WTC11 (cell line): ENCODE results near the gene C10orf105. TPM values are rescaled to one million over a fixed set of nuclear protein-coding genes. Genes with fewer than 3 reads are reported as not detected.

Source experiments
- ATAC-seq: fragments of 200-7000 bp; cut with Tn5 transposase; 2 replicates; pipeline ENCODE4 v1.10.0; 2021; ENCODE audit warnings: mild to moderate bottlenecking, moderate library complexity
- CTCF ChIA-PET: fragments of 300-600 bp; sonication (Branson Sonifier 250); formaldehyde crosslinking; loops from one replicate; lab custom pipeline; 2021; ENCODE audit warnings: antibody characterized with exemption; lab: Charles Lee
- POLR2A ChIA-PET: fragments of 350-600 bp; sonication (Branson Sonifier 250); formaldehyde crosslinking; loops from one replicate; lab custom pipeline; 2021; ENCODE audit warnings: antibody characterized with exemption; lab: Charles Lee
- DNase-seq: peaks from one replicate; pipeline ENCODE4 v3.0.0; 2021; ENCODE audit warnings: low spot score
- H3K27ac Mint-ChIP-seq: 2 replicates; pipeline ENCODE4 v1.8.0; 2021; ENCODE audit warnings: mixed read lengths
- H3K27me3 Mint-ChIP-seq: 2 replicates; pipeline ENCODE4 v1.8.0; 2021; ENCODE audit warnings: low read depth, mild to moderate bottlenecking, moderate library complexity, mixed read lengths
- H3K36me3 Mint-ChIP-seq: 2 replicates; pipeline ENCODE4 v1.8.0; 2021; ENCODE audit warnings: mixed read lengths
- H3K4me1 Mint-ChIP-seq: 2 replicates; pipeline ENCODE4 v1.8.0; 2022; ENCODE audit warnings: mixed read lengths
- H3K4me3 Mint-ChIP-seq: 2 replicates; pipeline ENCODE4 v1.8.0; 2021; ENCODE audit warnings: mild to moderate bottlenecking, moderate library complexity, mixed read lengths
- H3K9me3 Mint-ChIP-seq: 2 replicates; pipeline ENCODE4 v1.8.0; 2021; ENCODE audit warnings: mixed read lengths
- CREB1 ChIP-seq: sonication (generic); formaldehyde crosslinking; IDR thresholded peaks from 2 replicates; pipeline ENCODE4 v1.8.0; 2023; ENCODE audit warnings: mild to moderate bottlenecking, missing genetic modification reagents
- CREM ChIP-seq: sonication (generic); formaldehyde crosslinking; IDR thresholded peaks from 2 replicates; pipeline ENCODE4 v1.8.1; 2022; ENCODE audit warnings: mild to moderate bottlenecking, missing genetic modification reagents, moderate library complexity
- ELF4 ChIP-seq: sonication (generic); formaldehyde crosslinking; IDR thresholded peaks from 2 replicates; pipeline ENCODE4 v1.8.1; 2022; ENCODE audit warnings: low read depth, mild to moderate bottlenecking, moderate library complexity, missing genetic modification reagents
- ETV6 ChIP-seq: sonication (generic); formaldehyde crosslinking; IDR thresholded peaks from 2 replicates; pipeline ENCODE4 v1.8.1; 2022; ENCODE audit warnings: mild to moderate bottlenecking, missing genetic modification reagents
- FOXP1 ChIP-seq: sonication (generic); formaldehyde crosslinking; IDR thresholded peaks from 2 replicates; pipeline ENCODE4 v1.8.0; 2022; ENCODE audit warnings: missing genetic modification reagents, mild to moderate bottlenecking, moderate library complexity, borderline replicate concordance
- HMGA2 ChIP-seq: fragments of 250-450 bp; sonication (Bioruptor Pico); IDR thresholded peaks from 2 replicates; pipeline ENCODE4 v1.4.0; 2021; ENCODE audit warnings: mild to moderate bottlenecking, moderate library complexity
- JUN ChIP-seq: sonication (generic); formaldehyde crosslinking; IDR thresholded peaks from 2 replicates; pipeline ENCODE4 v1.8.0; 2023; ENCODE audit warnings: mild to moderate bottlenecking, missing genetic modification reagents
- NR2C2 ChIP-seq: sonication (generic); formaldehyde crosslinking; IDR thresholded peaks from 2 replicates; pipeline ENCODE4 v1.8.0; 2022; ENCODE audit warnings: mild to moderate bottlenecking, missing genetic modification reagents
- SOX15 ChIP-seq: fragments of 250-450 bp; sonication (Bioruptor Pico); IDR thresholded peaks from 2 replicates; pipeline ENCODE4 v1.9.0; 2021; ENCODE audit warnings: mild to moderate bottlenecking
- ZNF121 ChIP-seq: sonication (generic); formaldehyde crosslinking; IDR thresholded peaks from 2 replicates; pipeline ENCODE4 v1.8.0; 2023; ENCODE audit warnings: missing genetic modification reagents
- ZNF232 ChIP-seq: sonication (generic); formaldehyde crosslinking; IDR thresholded peaks from 2 replicates; pipeline ENCODE4 v1.8.0; 2022; ENCODE audit warnings: mild to moderate bottlenecking, missing genetic modification reagents
- ZNF423 ChIP-seq: fragments of 250-450 bp; sonication (Bioruptor Pico); IDR thresholded peaks from 2 replicates; pipeline ENCODE4 v2.1.2; 2022; ENCODE audit warnings: mild to moderate bottlenecking, moderate library complexity
- ZNF671 ChIP-seq: fragments of 250-450 bp; sonication (Bioruptor Pico); IDR thresholded peaks from 2 replicates; pipeline ENCODE4 v1.8.0; 2021; ENCODE audit warnings: mild to moderate bottlenecking
- total RNA-seq: library from RNA; stranded (reverse); gene quantifications from 3 replicates; pipeline ENCODE4 v1.2.3, GENCODE V29; 2021
- TF ChIP-seq, protein P1 (sequence below): fragments of 250-450 bp; sonication (Bioruptor Pico); IDR thresholded peaks from 2 replicates; pipeline ENCODE4 v1.8.0; 2021; ENCODE audit warnings: mild to moderate bottlenecking
- TF ChIP-seq, protein P2 (sequence below): sonication (generic); formaldehyde crosslinking; IDR thresholded peaks from 2 replicates; pipeline ENCODE4 v1.8.0; 2022; ENCODE audit warnings: mild to moderate bottlenecking, missing genetic modification reagents
- TF ChIP-seq, protein P3 (sequence below): fragments of 250-450 bp; sonication (Bioruptor Pico); IDR thresholded peaks from 2 replicates; pipeline ENCODE4 v1.9.0; 2021; ENCODE audit warnings: mild to moderate bottlenecking
- TF ChIP-seq, protein P4 (sequence below): sonication (generic); formaldehyde crosslinking; IDR thresholded peaks from 2 replicates; pipeline ENCODE4 v1.8.1; 2023; ENCODE audit warnings: mild to moderate bottlenecking, missing genetic modification reagents

Gene C10orf105
- total RNA-seq, 1 experiment from 2014 or later: 0.48 TPM

DNA sequence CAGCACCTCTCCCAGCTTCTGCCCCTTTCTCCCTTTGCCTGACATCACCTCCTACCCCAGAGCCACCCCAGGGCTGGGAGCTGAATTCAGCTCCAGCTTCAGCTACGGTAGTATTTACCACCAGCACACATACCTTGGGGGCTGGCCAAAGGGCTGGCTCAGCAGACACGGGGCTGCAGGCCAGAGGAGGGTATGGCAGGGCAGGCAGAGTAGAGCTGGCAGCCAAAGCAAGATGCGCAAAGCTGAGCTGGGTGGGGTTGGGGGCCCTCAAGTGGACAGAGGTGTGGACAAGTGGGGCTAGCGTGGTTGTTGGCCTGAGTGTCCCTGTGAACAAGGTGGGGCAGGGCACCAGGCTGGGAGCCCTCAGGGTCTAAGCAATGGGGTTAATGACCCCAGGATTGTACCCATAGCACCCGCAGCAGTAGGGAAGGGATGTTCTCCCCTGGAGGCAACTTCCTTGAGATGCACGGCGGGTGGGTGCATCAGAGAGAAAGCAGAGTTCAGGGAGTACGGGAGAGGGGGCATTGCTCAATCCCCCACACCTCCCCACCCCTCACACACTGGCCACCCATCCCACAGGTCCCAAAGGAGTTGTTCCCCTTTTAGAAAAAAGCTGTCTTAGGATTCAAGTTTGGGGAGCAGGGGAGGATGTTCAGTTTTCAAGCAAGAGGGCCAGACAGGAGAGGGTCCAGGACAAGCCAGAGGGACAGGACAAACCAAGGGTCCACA, 45.8 kb upstream of the C10orf105 start (continued):
- TF ChIP-seq FOXP1 (CRISPR knock-in tag): no peak

DNA sequence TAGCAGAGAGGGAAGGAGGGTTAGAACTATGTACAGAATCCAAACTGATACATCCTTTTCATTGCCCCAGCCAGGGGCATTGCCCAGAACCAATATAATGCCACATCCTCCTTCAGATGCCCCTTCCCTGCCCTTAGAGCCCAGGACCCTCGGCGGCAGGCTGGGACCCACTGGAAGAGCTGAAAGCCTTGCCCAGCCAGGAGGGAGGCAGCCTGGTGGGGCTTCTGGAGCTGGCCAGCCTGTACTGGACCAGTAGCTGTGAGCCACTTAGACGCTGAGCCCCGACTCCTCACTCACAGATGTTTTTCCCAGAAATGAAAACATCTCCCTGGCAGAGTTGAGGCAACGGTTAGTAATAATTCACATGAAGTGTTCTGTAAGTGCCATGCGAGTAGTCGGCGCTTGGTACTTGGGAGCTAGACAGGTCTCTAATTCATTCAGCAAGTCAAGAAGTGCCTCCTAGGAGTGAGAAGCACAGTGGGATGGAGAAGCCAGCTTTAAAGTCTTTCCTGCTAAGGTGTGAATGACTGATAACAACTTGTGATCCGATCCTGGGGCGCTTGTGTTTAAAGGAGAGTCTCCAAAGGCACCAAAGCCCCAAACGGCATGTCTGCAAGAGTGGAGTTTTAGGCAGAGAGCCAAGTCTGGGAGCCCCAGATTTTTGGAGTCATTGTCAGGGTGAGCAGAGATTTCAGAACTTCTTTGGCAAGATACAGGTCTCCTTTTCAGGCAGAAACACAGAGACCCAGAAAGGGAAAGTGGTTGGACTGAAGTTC, 44.0 kb upstream of the C10orf105 start:
- Mint-ChIP-seq H3K36me3 (no peaks in the 10 kb centered on the region), H3K4me1 (peaks cover 4% of the 10 kb centered on the region), H3K27me3 (no peaks in the 10 kb centered on the region), H3K9me3 (no peaks in the 10 kb centered on the region), H3K4me3 (no peak overlapping the region), H3K27ac (no peak overlapping the region)
- POLR2A ChIA-PET: interaction anchor here (0.6 to 0.8 kb wide), 2 partner anchors 26 to 28 kb away, joined by 3 read pairs; no protein-coding TSS in a partner anchor
- CTCF ChIA-PET: interaction anchor here (1.0 to 4.9 kb wide), 4 partner anchors 10 to 133 kb away, joined by 3 to 22 read pairs (median 4); partner anchors contain the start of gene VSIR
- DNase-seq (no peak), ATAC-seq (no peak)
- TF ChIP-seq, protein P1, sequence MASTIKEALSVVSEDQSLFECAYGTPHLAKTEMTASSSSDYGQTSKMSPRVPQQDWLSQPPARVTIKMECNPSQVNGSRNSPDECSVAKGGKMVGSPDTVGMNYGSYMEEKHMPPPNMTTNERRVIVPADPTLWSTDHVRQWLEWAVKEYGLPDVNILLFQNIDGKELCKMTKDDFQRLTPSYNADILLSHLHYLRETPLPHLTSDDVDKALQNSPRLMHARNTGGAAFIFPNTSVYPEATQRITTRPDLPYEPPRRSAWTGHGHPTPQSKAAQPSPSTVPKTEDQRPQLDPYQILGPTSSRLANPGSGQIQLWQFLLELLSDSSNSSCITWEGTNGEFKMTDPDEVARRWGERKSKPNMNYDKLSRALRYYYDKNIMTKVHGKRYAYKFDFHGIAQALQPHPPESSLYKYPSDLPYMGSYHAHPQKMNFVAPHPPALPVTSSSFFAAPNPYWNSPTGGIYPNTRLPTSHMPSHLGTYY (CRISPR knock-in tag): no peak
- TF ChIP-seq JUN (CRISPR knock-in tag) (no peak), ELF4 (CRISPR knock-in tag) (no peak), ZNF671 (CRISPR knock-in tag) (no peak), ZNF232 (CRISPR knock-in tag) (no peak), HMGA2 (no peak), CREB1 (CRISPR knock-in tag) (no peak), SOX15 (CRISPR knock-in tag) (no peak), NR2C2 (CRISPR knock-in tag) (no peak), ETV6 (CRISPR knock-in tag) (no peak), ZNF423 (CRISPR knock-in tag) (no peak)
- TF ChIP-seq, protein P2, sequence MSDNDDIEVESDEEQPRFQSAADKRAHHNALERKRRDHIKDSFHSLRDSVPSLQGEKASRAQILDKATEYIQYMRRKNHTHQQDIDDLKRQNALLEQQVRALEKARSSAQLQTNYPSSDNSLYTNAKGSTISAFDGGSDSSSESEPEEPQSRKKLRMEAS: no peak
- TF ChIP-seq, protein P3, sequence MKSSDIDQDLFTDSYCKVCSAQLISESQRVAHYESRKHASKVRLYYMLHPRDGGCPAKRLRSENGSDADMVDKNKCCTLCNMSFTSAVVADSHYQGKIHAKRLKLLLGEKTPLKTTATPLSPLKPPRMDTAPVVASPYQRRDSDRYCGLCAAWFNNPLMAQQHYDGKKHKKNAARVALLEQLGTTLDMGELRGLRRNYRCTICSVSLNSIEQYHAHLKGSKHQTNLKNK (CRISPR knock-in tag): no peak
- TF ChIP-seq, protein P4, sequence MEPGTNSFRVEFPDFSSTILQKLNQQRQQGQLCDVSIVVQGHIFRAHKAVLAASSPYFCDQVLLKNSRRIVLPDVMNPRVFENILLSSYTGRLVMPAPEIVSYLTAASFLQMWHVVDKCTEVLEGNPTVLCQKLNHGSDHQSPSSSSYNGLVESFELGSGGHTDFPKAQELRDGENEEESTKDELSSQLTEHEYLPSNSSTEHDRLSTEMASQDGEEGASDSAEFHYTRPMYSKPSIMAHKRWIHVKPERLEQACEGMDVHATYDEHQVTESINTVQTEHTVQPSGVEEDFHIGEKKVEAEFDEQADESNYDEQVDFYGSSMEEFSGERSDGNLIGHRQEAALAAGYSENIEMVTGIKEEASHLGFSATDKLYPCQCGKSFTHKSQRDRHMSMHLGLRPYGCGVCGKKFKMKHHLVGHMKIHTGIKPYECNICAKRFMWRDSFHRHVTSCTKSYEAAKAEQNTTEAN: no peak

DNA sequence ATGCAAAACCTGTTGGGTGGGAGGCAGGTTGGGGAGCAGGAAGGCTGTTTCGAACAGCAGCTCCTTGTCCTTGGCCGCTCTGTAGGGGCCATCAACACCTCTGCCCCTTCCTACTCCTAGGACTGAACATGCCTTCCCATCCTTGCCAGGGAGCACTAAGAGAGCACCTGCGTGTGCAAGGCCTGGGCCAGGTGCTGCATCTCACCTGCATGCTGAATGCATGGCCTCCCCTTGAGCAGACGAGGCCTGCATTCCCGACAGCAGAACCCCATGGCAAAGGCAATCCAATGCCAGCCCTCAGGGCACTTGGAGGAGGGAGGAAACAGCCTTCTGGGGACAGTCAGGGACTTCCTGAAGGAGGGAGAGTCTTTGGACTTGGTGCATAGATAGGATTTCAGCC, 42.7 kb upstream of the C10orf105 start:
- no peaks in the 10 kb centered on the region for H3K9me3 Mint-ChIP-seq
- H3K27me3 Mint-ChIP-seq: no peaks in the 10 kb centered on the region
- H3K4me1 Mint-ChIP-seq: peaks cover 3% of the 10 kb centered on the region
- POLR2A ChIA-PET: no interaction called here
- ATAC-seq (no peak), DNase-seq (no peak)
- no peak overlapping the region for H3K27ac Mint-ChIP-seq
- no peaks in the 10 kb centered on the region for H3K36me3 Mint-ChIP-seq
- TF ChIP-seq ZNF121 (CRISPR knock-in tag): no peak
- TF ChIP-seq CREM (CRISPR knock-in tag): no peak
- no peak for TF ChIP-seq ZNF671 (CRISPR knock-in tag)
- CTCF ChIA-PET: interaction anchor here (1.2 to 4.9 kb wide), 2 partner anchors 11 to 66 kb away, joined by 3 to 22 read pairs; partner anchors contain the start of gene VSIR
- no peak overlapping the region for H3K4me3 Mint-ChIP-seq
